HL-60/S4 treated with phorbol 12-myristate 13-acetate at 8.2 ng/mL for 4 days and 3 days (cell line): ENCODE data around the gene MAGEB3.
"Not testable (repeated sequence)": the region's sequence is repeated elsewhere in the genome, so short reads cannot be mapped to it uniquely, and the experiment has no call there.

ENCODE experiments used
- in situ Hi-C: fragments of 300-500 bp; cut with MboI; formaldehyde crosslinking; loops from 2 replicates; pipeline ENCODE4 v1.15.0; 2022; ENCODE audit warnings: low sequenced_read_pairs

Gene MAGEB3

DNA sequence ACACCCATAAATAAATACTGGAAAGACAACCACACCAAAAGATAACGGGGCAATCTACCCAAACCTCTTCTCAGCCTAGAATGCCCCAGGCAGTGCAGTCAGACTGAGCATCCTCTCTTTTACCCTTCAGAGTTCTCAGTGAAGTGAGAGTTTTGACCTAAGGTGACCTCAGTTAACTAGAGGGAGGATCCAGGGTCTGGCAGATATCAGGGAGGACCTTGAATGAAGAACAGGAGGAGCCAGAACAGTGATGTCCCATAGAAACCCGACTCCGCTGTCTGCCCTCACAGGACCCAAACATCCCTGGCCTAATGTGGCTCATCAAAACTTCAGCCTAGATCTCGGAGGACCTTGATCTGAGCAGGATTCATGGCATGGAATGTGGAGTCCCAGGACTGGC is at the start of gene MAGEB3:
Gene MAGEB3, plus strand, starts transcription at position 263 of the 400 bp plus-strand sequence. CDS start 5,268 bp downstream, outside the sequence.
- in situ Hi-C loops, result no loop called here

- in situ Hi-C loops, result no loop called here
Measured at GRCh38 chrX:30181353-30181752, 49.1 kb upstream of the MAGEB3 start.

DNA sequence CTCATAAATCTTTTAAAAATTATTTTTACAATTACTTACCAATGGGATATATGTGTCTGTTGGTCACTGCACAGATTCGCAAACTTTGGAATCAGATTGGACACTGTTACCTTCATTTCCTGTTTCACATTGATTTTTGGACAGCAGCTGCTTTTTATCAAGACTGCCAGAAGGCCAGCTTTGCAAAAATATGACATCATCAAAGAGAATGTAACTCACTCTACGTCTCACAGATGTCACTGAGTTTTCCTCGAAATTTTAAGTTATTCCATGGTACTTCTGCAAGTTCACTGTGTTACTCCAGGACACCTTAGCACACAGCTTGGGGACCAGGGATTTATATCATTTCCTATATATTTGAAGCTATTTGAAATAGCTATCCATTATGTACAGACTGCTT is 46.9 kb upstream of the MAGEB3 start:
- in situ Hi-C loops, result no loop called here

GRCh38 chrX:30190426-30190825 is 40.0 kb upstream of the MAGEB3 start:
- in situ Hi-C loops, result no loop called here

DNA sequence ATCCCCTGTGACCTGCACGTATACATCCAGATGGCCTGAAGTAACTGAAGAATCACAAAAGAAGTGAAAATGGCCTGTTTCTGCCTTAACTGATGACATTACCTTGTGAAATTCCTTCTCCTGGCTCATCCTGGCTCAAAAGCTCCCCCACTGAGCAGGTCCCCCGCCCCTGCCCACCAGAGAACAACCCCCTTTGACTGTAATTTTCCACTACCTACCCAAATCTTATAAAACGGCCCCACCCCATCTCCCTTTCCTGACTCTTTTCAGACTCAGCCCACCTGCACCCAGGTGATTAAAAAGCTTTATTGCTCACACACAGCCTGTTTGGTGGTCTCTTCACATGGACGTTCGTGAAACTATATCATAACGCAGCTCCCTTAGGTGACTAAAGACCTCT is 36.5 kb upstream of the MAGEB3 start:
- in situ Hi-C loops, result not testable (repeated sequence)

- in situ Hi-C loops, result no loop called here
Measured at GRCh38 chrX:30196322-30196721, 34.1 kb upstream of the MAGEB3 start.

DNA sequence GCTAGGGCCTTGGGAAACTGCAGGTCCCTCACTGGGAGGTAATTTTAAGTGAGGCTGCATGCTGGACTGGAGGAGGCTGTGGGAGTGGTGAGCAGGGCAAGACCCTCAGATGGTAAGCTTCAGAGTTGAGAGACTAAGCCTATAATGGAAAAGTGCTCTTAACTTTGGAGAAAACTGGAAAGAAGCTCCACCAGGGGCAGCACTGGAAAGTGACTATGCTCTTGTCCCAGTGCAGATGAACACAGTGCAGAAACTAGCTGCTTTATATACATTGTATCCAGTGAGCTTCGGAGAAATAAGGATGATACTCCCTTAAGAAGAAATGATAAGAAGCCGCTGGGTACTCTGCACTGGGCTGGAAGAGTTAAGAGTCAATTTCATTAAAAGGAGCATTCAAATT is 18.3 kb upstream of the MAGEB3 start:
- in situ Hi-C loops, result no loop called here

- in situ Hi-C loops, result no loop called here
Measured at GRCh38 chrX:30215357-30215843, 15.1 kb upstream of the MAGEB3 start, which contains the start of gene MAGEB2. MAGEB2 (plus strand) TSS chrX:30215563; CDS start chrX:30218581, 3,018 bp downstream.

GRCh38 chrX:30217465-30217864 is 13.0 kb upstream of the MAGEB3 start:
- in situ Hi-C loops, result no loop called here

DNA sequence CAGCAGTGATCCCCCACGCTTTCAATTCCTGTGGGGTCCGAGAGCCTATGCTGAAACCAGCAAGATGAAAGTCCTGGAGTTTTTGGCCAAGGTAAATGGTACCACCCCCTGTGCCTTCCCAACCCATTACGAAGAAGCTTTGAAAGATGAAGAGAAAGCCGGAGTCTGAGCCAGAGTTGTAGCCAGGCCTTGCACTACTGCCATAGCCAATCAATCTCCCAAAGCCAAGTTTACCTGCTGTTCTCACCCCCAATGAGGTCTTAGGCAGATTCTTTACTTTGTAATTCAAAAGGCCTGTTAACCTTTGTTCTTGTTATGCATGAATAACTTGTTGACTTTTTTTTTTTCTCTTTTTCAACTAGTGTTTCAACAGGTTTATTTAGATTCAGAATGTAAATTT is 11.1 kb upstream of the MAGEB3 start:
- in situ Hi-C loops, result no loop called here

GRCh38 chrX:30220661-30221060 is 9.8 kb upstream of the MAGEB3 start:
- in situ Hi-C loops, result no loop called here

GRCh38 chrX:30224536-30224935 is 5.9 kb upstream of the MAGEB3 start:
- in situ Hi-C loops, result no loop called here

- in situ Hi-C loops, result no loop called here
Measured at GRCh38 chrX:30228526-30228925, 1.9 kb upstream of the MAGEB3 start.

DNA sequence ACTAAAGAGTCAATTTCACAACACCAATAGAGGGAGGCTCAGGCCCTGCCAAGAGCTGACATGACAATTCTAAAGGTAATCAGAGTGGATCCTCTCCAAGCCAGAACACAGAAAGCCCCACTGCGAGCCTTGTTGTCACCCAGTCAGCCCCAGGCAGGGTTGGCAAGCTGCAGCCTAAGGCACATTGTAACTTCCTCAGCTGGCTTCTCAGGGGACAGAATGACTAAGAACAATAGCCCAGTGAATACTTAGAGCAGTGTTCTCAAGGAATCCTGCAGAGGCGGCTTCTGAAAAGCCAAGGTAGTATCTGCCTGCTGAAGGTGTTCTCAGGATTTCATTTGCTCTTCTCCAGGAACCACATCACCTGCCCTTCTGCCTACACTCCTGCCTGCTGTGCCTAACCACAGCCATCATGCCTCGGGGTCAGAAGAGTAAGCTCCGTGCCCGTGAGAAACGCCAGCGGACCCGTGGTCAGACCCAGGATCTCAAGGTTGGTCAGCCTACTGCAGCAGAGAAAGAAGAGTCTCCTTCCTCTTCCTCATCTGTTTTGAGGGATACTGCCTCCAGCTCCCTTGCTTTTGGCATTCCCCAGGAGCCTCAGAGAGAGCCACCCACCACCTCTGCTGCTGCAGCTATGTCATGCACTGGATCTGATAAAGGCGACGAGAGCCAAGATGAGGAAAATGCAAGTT is 11.4 kb downstream of the MAGEB3 start, which contains the start of gene MAGEB4:
Gene MAGEB4, plus strand, starts transcription at position 277 of the 692 bp plus-strand sequence. Its CDS starts 136 bp downstream, at position 413.
- in situ Hi-C loops, result no loop called here

DNA sequence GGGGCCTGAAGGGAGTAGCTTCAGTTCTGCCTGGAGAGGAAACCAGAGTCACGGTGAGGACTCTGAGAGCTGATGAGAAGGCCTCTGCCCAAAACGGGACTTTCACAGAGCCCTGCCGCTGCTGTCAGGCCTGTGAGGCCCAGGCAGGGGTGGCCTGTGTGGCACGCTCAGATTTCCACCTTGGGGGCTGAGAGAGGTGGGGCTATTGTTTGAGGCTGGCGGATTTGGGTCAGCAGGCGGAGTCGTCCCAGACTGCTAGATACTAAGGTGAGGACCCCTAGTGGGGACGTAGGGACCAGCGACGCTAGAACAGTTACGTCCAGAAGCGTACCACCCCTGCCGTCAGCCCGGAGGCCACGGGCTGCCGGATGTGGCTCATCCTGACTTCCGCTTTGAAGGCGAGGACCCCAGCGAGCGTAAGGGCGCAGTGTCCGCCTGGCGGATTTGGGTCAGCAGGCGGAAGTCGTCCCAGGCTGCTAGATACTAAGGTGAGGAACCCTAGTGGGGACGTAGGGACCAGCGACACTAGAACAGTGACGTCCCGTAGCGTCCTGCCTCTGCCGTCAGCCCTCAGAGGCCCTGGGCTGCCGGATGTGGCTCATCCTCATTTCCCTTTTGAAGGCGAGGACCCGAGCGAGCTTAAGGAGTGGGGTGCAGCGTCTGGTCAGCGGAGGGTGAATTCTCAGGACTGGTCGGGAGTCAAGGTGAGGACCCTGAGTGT is 16.5 kb downstream of the MAGEB3 start, which contains the start of gene MAGEB1:
Gene MAGEB1, plus strand, starts transcription at position 378 of the 721 bp plus-strand sequence. CDS start 3,348 bp downstream, outside the sequence.
- in situ Hi-C loops, result no loop called here

GRCh38 chrX:30248854-30249253 is 18.4 kb downstream of the MAGEB3 start:
- in situ Hi-C loops, result no loop called here

GRCh38 chrX:30253257-30253656 is 22.8 kb downstream of the MAGEB3 start:
- in situ Hi-C loops, result no loop called here

DNA sequence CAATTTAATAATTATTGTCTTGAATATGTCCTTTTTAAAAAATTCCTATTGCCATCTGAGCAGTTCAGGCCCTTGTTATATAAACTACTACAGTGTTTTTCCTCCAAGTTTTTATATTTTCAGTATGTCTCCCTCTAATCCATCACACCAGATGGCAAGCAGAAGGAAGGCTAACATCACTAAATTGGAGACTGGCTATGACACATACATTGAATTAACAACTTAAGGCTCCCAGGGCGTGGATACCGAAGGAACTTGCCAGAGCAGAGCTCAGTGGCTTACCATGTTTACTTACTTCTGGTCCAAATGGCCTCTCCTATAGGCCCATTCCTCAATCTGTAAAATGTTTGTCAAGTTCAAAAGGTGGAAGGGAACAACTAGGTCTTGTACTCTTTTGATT is 29.5 kb downstream of the MAGEB3 start:
- in situ Hi-C loops, result no loop called here

- in situ Hi-C loops, result no loop called here
Measured at GRCh38 chrX:30261012-30261411, 30.6 kb downstream of the MAGEB3 start.

- in situ Hi-C loops, result no loop called here
Measured at GRCh38 chrX:30262763-30263162, 32.3 kb downstream of the MAGEB3 start.

DNA sequence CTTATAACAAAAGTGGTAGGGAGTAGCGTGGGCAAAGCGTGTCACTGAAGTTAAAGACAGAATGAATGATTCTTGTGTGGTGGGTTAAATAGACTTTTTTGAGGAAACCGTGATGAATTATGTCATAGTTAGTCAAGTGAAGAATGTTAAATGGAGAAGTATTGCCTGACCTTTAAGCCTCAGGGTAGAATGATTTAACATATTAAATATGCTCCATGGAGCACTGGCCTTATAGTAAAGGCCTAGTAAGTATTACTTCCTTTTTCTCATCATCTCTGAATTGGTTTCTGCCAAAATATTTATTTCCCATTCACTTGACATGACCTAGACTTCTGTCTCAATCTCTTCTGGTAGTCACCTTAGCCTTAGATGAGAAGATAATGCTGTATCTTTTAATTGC is 40.2 kb downstream of the MAGEB3 start:
- in situ Hi-C loops, result no loop called here

DNA sequence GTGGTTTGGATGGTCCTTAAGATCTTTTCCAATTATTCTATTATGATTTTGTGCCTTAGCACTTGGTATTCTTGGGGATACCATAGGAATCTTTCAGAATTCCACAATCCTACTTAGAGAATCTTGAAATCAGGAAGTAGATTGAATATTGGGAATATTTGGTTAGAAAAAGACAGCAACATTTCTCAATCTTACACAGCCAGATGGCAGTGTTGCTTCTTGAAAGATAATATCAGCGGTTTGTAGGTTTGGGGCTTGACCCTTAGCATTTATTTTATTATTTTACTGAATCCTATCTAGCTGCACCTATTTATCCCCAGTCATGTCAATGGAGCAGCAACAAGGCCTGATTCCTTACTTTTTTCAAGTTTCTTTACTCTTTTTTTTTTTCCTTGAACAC is 45.0 kb downstream of the MAGEB3 start:
- in situ Hi-C loops, result no loop called here
